ENCODE measurements around the gene NR2F1.
"Not testable (repeated sequence)": the region's sequence is repeated elsewhere in the genome, so short reads cannot be mapped to it uniquely, and the experiment has no call there.

Gene NR2F1

GRCh38 chr5:93582677-93583438, at the start of gene NR2F1:
Gene NR2F1, plus strand, starts transcription at chr5:93583222. Its CDS starts 1,802 bp downstream, at chr5:93585024.
- DNase-seq (ENCODE audit: low spot score) = no peak

DNA sequence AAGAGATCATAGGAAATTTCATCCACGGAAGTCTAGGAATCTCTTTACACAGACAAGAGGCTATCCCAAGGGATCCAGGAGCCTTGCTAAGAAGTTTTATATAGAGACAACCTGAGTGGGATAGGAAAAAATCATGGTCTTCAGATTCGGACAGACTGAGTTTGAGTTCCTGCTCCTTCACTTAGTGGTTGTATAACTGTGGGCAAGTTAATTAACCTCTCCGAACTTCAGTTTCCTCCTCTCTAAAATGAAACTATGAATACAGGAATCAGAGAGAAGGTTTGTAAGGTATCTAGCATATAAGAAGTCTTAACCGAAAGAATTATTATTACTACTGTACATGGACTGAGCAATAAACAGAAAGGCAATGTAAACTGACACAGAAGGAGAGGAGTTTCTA, 37.1 kb upstream of the NR2F1 start:
- no peak for DNase-seq (ENCODE audit: low spot score)

GRCh38 chr5:93549594-93549993, 33.4 kb upstream of the NR2F1 start:
- not testable (repeated sequence) for DNase-seq (ENCODE audit: low spot score)

DNA sequence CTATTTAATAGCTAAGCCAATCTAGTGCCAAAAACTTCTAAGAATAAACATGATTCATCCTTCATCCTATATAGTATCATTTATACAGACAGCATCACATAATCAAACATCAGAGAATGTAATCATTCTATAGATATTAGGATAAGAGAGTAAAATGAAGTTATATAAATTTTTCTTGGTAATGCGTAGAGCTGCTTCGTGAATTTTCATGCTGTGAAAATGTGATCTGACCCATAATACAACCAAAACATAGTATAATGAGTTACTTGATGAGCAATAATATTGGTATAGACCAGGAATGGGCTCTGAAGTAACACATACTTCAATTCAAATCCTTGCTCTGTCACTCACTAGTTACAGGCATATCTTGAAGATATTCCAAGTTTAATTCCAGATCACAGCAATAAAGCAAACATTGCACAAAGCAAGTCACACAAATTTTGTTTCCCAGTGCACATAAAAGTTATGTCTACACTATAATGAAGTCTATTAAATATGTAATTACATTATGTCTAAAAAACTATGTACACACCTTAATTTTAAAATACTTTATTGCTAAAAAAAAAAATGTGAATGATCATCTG, 25.9 kb upstream of the NR2F1 start:
- no peak for DNase-seq (ENCODE audit: low spot score)

GRCh38 chr5:93566091-93566490, 16.9 kb upstream of the NR2F1 start:
- DNase-seq (ENCODE audit: low spot score) = no peak

- DNase-seq (ENCODE audit: low spot score) = no peak
These were observed 15.6 kb upstream of the NR2F1 start for GRCh38 chr5:93567424-93567823.

GRCh38 chr5:93569300-93570160, 13.5 kb upstream of the NR2F1 start:
- no peak for DNase-seq (ENCODE audit: low spot score)

- DNase-seq (ENCODE audit: low spot score) = no peak
These were observed 12.5 kb upstream of the NR2F1 start for GRCh38 chr5:93570294-93571113.

DNA sequence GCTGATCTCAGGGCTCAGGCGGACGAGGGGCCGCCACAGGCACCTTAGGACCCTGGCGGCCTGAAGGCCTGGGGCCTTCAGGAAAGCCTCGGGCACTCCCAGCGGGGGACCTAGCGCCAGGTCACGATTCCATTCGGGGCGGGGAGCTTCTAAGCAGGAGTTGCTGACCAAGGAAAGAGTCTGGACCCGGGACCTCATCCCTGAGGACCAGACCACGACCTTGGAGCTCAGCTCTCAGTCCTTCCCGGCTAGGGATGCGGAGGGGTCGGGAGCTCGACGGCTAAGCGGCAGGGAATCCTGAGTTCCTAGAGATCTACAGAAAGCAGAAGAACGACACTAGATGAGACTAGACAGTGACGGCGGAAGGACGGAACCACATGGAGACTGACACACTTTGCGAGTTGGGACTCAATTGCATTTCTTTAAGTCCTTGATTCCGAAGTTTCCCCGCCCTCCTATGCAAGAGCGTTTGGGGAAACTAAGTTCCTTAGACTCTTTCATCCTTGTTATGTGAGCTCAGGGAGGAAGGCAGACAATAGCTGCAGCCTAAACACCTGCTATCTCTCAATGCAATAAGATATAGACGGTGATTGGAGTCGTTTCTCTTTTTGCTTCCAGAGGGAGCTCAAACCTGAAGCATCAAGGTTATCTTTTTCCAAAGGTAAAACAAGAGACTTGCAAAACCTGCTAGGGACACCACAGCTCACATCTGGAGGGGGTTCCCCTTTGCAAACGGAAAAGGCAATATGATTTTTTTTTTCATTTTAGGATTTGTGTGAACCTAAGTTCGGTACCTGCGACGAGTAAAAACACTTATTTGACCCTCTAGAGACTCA, 11.7 kb upstream of the NR2F1 start:
- no peak for DNase-seq (ENCODE audit: low spot score)

GRCh38 chr5:93572101-93572607, 10.9 kb upstream of the NR2F1 start:
- DNase-seq (ENCODE audit: low spot score) = no peak

DNA sequence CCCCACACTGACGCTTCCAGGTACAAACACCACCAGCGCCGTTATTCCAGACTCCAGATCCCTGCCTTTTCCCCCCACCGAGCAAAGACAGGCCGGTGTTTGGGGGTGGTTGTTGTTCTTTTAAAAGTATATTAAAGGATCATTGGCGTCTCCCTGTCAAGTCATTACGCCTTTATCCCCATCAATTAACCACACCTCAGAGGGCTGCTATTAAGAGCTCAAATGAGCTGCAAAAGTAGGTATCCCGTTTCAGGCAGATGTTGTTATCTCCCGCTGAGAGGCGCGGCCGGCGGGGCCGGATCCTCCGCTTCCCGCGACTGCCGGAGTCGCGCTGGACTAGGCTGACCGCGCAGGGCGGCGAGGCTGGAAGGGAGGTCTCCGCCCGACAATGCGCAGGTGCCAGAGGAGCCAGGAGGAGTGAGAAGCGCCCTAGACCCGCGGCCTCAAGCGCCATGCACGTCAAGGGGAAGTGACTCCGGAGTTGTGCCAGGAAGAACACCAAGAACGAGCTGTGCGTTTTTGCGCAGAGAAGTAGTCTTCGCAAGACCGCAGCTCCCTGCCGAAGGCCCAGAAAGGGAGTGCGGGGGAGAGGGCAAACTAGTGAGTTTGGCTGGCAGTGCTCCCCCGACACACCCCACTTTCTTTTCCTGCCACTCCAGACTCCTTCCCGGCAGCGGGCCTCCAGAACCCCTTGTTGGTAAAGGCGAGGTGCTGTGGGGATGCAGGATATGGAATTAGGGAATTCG, 10.2 kb upstream of the NR2F1 start:
- DNase-seq (ENCODE audit: low spot score) = no peak

DNA sequence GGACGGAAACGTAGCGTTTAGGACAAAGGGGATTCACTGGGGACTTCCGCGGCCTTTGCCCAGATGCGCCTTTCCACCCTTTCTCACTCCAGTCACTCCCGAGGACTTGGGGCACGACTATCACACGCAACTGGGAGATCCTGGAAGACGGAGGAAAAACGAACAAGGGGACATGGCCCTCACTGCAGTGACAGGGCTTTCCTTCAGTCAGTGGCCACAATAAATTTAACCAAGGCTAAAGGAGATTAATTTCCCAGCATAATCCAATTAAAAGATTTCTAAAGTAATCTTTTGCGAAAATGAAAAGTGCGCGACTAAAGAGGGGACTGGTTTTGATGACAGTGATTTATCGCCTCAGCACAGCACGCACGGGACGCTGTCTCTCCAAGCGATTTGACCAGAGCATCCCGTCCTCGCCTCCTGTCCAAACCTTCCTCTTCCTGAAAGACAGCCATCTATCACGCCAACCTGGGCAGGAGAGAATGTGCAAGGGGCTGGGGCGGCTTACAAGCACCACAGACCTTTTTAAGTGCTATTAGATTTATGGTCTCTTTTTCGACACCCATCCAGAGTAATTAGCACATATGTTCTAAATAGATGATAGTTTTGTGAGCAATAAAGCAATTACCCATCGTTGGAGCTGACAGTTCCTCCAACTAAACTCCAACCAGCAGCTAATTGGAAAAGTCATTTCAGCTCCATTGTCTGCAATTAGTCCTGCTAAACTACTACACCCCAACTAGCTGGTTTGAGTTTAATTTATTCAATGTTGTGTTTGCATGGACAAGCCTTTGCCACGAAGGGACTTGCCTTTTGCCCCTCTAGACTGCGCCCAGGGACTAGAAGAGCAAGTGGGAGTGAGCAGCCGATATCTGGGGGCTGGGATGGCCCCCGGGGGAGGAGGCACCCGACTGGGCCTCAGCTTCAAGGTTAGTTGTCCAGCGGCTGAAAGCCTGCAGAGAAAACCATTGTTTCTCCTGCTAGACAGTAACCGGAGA, 9.4 kb upstream of the NR2F1 start:
- no peak for DNase-seq (ENCODE audit: low spot score)

DNA sequence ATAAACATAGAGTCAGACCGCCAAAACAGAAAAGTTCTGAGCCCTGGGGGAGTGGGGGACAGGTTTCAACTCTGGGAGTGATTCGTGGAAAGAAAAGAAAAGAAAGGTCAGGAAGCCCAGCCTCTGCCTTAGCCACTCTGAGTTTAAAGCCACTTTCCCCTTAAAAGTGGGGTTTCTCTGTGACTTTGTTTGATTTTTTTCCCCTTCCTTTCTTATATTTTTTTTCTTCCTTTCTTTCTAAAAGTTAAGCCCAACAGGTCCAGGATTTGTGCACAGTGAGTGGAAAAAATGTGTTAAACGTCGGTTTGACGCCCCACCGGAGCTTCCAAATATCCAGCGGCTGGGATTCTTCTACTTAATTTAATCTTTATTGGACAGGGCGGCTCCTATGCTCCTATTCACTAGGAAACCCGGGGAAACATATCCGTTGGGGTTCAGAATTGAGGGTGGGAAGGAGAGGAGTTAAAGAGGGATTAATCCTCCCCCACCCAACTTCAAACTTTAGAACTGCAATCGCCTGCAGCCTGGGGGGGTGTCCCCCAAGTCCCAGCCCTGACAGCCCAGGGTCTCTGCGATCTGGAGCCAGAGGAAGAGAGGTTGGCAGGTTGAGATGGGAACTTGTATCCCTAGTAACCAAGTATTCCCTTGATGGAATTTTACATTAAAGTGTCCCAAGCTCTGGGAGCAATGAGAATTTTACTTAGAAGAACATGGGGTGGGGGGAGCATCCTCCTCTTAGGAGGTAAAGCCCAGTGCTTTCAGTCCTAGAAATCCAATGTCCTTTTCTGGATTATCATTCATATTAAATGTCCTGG, 8.3 kb upstream of the NR2F1 start:
- DNase-seq (ENCODE audit: low spot score) = no peak

DNA sequence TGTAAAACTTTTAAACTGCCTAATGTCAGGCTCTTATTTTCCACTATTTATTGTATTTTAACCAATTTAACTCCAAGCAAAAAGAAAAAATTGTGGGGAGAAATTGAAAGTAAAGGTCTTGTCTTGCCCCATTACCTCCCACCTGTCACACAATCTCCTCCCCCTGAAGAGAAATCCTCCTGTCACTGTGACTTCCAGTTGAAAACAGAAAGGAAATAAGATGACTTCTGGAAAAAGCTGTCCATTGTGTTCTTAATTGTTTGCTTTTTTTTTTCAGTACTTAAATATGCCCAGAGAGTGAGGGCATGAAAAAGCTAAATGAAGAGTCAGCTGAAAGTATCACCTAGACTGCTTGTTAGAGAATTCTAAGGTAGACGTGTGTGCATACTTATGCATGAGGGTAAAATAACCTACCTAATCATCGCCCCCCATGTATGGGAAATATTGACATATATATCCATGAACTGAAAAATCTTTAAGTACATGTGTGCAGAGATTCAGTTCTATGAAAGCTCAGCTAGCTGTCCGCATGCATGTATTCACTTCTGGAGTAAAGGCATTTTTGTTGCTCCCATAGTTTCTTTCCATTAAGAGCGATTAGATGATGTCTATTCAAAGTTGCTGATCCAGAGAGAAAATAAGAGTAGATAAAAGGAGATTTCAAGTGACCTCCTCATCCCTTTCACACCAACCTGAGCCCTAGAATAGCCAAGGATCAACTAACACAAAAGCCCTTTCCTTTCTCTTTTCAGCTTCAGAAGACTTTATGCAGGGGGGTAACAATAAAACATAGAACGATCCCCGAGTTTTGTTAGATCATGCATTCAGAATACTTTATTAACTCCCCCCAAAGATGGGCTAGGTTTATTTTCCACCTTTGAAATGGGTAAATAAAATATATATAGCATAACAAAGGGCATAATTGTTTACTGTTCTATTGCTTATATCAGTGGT, 7.3 kb upstream of the NR2F1 start:
- no peak for DNase-seq (ENCODE audit: low spot score)

- DNase-seq (ENCODE audit: low spot score) = no peak
These were observed 5.8 kb upstream of the NR2F1 start for GRCh38 chr5:93576994-93577853.
